Measurements from ENCODE around the gene PRPF38B. TPM values are rescaled to one million over a fixed set of nuclear protein-coding genes. Genes with fewer than 3 reads are reported as not detected.

PRPF38B gene
- total and polyA plus RNA-seq, 5 donors, result 18.3 to 25.1 (median 24.0) TPM

GRCh38 chr1:108719656-108720435 is 27.7 kb downstream of the PRPF38B start:
- peak in 1 of 3 donors; percentile 51 for DNase-seq
- no peaks in the 10 kb centered on the region for H3K27me3 ChIP-seq (ENCODE audit: control insufficient read depth, insufficient read depth)
- WGBS, result 62% methylated on average over 8 of the region's 8 CpGs
- H3K27ac ChIP-seq (ENCODE audit: low read length), result peak overlapping the region; percentile 36
- H3K4me1 ChIP-seq (ENCODE audit: control insufficient read depth, insufficient read depth, low read length), result peaks cover 6% of the 10 kb centered on the region
- peak; percentile 29 to 83 for ATAC-seq
- H3K9me3 ChIP-seq (ENCODE audit: control insufficient read depth, low read length), result no peaks in the 10 kb centered on the region
- intact Hi-C loops (cut with DNase I), result no loop called here
- no peak overlapping the region for H3K4me3 ChIP-seq (ENCODE audit: low read length)

GRCh38 chr1:108722292-108722691 is 30.2 kb downstream of the PRPF38B start:
- intact Hi-C loops (cut with DNase I), result no loop called here
- ATAC-seq (no peak), DNase-seq (no peak)
- 49% methylated on average over 6 of the region's 6 CpGs for WGBS
- Histone ChIP-seq H3K9me3 (ENCODE audit: control insufficient read depth, low read length) (no peaks in the 10 kb centered on the region), H3K27me3 (ENCODE audit: control insufficient read depth, insufficient read depth) (no peaks in the 10 kb centered on the region), H3K4me3 (ENCODE audit: low read length) (no peak overlapping the region), H3K27ac (ENCODE audit: low read length) (no peak overlapping the region), H3K4me1 (ENCODE audit: control insufficient read depth, insufficient read depth, low read length) (peaks cover 3% of the 10 kb centered on the region)

- H3K9me3 ChIP-seq (ENCODE audit: control insufficient read depth, low read length), result no peaks in the 10 kb centered on the region
- no peaks in the 10 kb centered on the region for H3K4me1 ChIP-seq (ENCODE audit: control insufficient read depth, insufficient read depth, low read length)
- intact Hi-C loops (cut with DNase I), result no loop called here
- H3K4me3 ChIP-seq (ENCODE audit: low read length), result no peak overlapping the region
- DNase-seq (no peak), ATAC-seq (no peak)
- no peak overlapping the region for H3K27ac ChIP-seq (ENCODE audit: low read length)
- no peaks in the 10 kb centered on the region for H3K27me3 ChIP-seq (ENCODE audit: control insufficient read depth, insufficient read depth)
- 83% methylated on average over 1 of the region's 1 CpG for WGBS
Observed at GRCh38 chr1:108725906-108726305, 33.8 kb downstream of the PRPF38B start.

- no peaks in the 10 kb centered on the region for H3K9me3 ChIP-seq (ENCODE audit: control insufficient read depth, low read length)
- H3K27me3 ChIP-seq (ENCODE audit: control insufficient read depth, insufficient read depth), result no peaks in the 10 kb centered on the region
- intact Hi-C loops (cut with DNase I), result no loop called here
- no peaks in the 10 kb centered on the region for H3K4me1 ChIP-seq (ENCODE audit: control insufficient read depth, insufficient read depth, low read length)
- no peak overlapping the region for H3K27ac ChIP-seq (ENCODE audit: low read length)
- H3K4me3 ChIP-seq (ENCODE audit: low read length), result no peak overlapping the region
- peak in 1 of 3 donors; percentile 37 for DNase-seq
- WGBS, result 87% methylated on average over 8 of the region's 8 CpGs
- no peak for ATAC-seq
Observed at GRCh38 chr1:108728327-108728923, 36.3 kb downstream of the PRPF38B start.

GRCh38 chr1:108729481-108729880 is 37.4 kb downstream of the PRPF38B start:
- DNase-seq (no peak), ATAC-seq (no peak)
- Histone ChIP-seq H3K4me1 (ENCODE audit: control insufficient read depth, insufficient read depth, low read length) (no peaks in the 10 kb centered on the region), H3K4me3 (ENCODE audit: low read length) (no peak overlapping the region), H3K9me3 (ENCODE audit: control insufficient read depth, low read length) (no peaks in the 10 kb centered on the region), H3K27ac (ENCODE audit: low read length) (no peak overlapping the region), H3K27me3 (ENCODE audit: control insufficient read depth, insufficient read depth) (no peaks in the 10 kb centered on the region)
- intact Hi-C loops (cut with DNase I), result no loop called here
- whole genome bisulfite sequencing, result 90% methylated on average over 4 of the region's 4 CpGs

GRCh38 chr1:108732398-108732797 is 40.3 kb downstream of the PRPF38B start:
- ATAC-seq, result no peak
- H3K9me3 ChIP-seq (ENCODE audit: control insufficient read depth, low read length), result no peaks in the 10 kb centered on the region
- H3K4me1 ChIP-seq (ENCODE audit: control insufficient read depth, insufficient read depth, low read length), result no peaks in the 10 kb centered on the region
- 100% methylated on average over 1 of the region's 1 CpG for WGBS
- H3K4me3 ChIP-seq (ENCODE audit: low read length), result no peak overlapping the region
- no peak for DNase-seq
- H3K27me3 ChIP-seq (ENCODE audit: control insufficient read depth, insufficient read depth), result no peaks in the 10 kb centered on the region
- no peak overlapping the region for H3K27ac ChIP-seq (ENCODE audit: low read length)
- intact Hi-C loops (cut with DNase I), result no loop called here

GRCh38 chr1:108734171-108734865 is 42.2 kb downstream of the PRPF38B start:
- no peak for DNase-seq
- no peak for ATAC-seq
- WGBS, result 96% methylated on average over 1 of the region's 1 CpG
- H3K27me3 ChIP-seq (ENCODE audit: control insufficient read depth, insufficient read depth), result no peaks in the 10 kb centered on the region
- intact Hi-C loops (cut with DNase I), result no loop called here
- H3K9me3 ChIP-seq (ENCODE audit: control insufficient read depth, low read length), result no peaks in the 10 kb centered on the region
- H3K4me1 ChIP-seq (ENCODE audit: control insufficient read depth, insufficient read depth, low read length), result no peaks in the 10 kb centered on the region
- no peak overlapping the region for H3K27ac ChIP-seq (ENCODE audit: low read length)
- no peak overlapping the region for H3K4me3 ChIP-seq (ENCODE audit: low read length)

GRCh38 chr1:108742253-108742652 is 50.1 kb downstream of the PRPF38B start:
- intact Hi-C loops (cut with DNase I), result loop anchor here in 2 of 4 donors (10.0 kb wide), 1 partner anchor 47 kb away; the partner anchor contains the start of gene PRPF38B (in 2 of the 2)
- Histone ChIP-seq H3K9me3 (ENCODE audit: control insufficient read depth, low read length) (no peaks in the 10 kb centered on the region), H3K4me3 (ENCODE audit: low read length) (no peak overlapping the region), H3K4me1 (ENCODE audit: control insufficient read depth, insufficient read depth, low read length) (no peaks in the 10 kb centered on the region), H3K27ac (ENCODE audit: low read length) (no peak overlapping the region), H3K27me3 (ENCODE audit: control insufficient read depth, insufficient read depth) (no peaks in the 10 kb centered on the region)
- ATAC-seq, result no peak
- DNase-seq, result no peak
- WGBS, result 76% methylated on average over 6 of the region's 6 CpGs

- WGBS, result 43% methylated on average over 3 of the region's 3 CpGs
- H3K9me3 ChIP-seq (ENCODE audit: control insufficient read depth, low read length), result no peaks in the 10 kb centered on the region
- H3K27me3 ChIP-seq (ENCODE audit: control insufficient read depth, insufficient read depth), result no peaks in the 10 kb centered on the region
- H3K4me1 ChIP-seq (ENCODE audit: control insufficient read depth, insufficient read depth, low read length), result no peaks in the 10 kb centered on the region
- ATAC-seq (no peak), DNase-seq (no peak)
- H3K27ac ChIP-seq (ENCODE audit: low read length), result peak overlapping the region; percentile 59
- H3K4me3 ChIP-seq (ENCODE audit: low read length), result no peak overlapping the region
- intact Hi-C loops (cut with DNase I), result loop anchor here in 2 of 4 donors (10.0 kb wide), 1 partner anchor 51 kb away; the partner anchor contains the start of gene PRPF38B (in 2 of the 2)
Observed at GRCh38 chr1:108745980-108746381, 53.9 kb downstream of the PRPF38B start.

GRCh38 chr1:108746382-108747170 is 54.5 kb downstream of the PRPF38B start, which contains the start of gene STXBP3:
Gene STXBP3, plus strand, starts transcription at chr1:108746674. Its CDS starts 64 bp downstream, at chr1:108746738.
- DNase-seq, result peak; percentile 99 to 100 (median 100)
- Histone ChIP-seq H3K27ac (ENCODE audit: low read length) (peak within 1 kb of the TSS; percentile 96), H3K4me1 (ENCODE audit: control insufficient read depth, insufficient read depth, low read length) (no peaks in the 10 kb centered on the region), H3K4me3 (ENCODE audit: low read length) (peak within 1 kb of the TSS; percentile 75), H3K27me3 (ENCODE audit: control insufficient read depth, insufficient read depth) (no peaks in the 10 kb centered on the region), H3K9me3 (ENCODE audit: control insufficient read depth, low read length) (no peaks in the 10 kb centered on the region)
- WGBS, result under 1% methylated on average over 75 of the region's 75 CpGs
- intact Hi-C loops (cut with DNase I), result loop anchor here in 2 of 4 donors (10.0 kb wide), 1 partner anchor 52 kb away; the partner anchor contains the start of gene PRPF38B (in 2 of the 2)
- peak; percentile 96 to 97 for ATAC-seq
